Measurements from ENCODE around the gene IDH2.
"Not testable (repeated sequence)": the region's sequence is repeated elsewhere in the genome, so short reads cannot be mapped to it uniquely, and the experiment has no call there.

Gene IDH2
- total RNA-seq, result 123 to 266 (median 176) reads per million in 17 experiments

DNA sequence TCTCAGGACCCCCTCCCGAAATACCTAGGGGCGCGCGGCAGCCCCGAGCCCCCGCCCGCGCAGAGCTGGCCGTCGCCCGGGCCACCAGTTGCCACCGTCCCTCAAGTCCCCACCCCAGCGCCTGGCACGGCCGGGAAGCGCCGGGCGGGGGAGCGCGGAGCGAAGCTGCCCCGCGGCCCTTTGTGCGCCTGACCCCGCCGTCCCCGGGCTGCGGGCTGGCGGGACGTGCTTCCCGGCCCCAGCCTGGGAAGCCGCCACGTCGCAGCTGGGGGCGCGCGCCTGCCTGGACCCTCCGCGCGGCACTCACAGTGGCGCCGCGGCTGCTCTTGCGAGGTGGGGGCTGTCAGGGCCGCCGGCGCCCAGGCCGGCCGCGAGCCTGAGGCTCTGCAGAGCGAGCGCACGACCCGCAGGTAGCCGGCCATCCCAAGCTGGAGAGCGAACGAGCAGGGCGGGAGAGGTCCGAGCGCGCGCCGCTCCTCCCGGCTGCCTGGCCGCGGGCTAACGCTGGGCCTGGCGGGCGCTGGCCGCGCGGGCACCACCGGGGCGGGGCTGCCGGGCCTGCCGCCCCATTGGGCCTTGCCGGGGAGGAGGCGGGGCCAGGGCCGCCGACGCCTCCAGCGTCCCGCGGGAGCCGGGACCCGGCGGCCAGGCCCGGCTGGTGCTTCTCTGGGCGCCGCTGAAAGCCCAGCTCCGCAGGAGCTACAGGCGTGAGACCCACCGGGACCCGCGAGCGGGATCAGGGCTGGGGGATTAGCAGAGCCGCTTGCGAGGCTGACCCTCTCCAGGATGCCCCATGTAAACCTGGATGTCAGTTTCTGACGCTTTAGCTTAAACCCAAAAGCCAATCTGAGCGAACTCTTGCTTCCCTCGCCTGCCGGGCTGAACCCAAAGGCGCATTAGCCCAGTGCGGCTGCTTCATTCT, at the start of gene IDH2:
IDH2 (minus strand) TSS at position 500 of the 922 bp plus-strand sequence; CDS start at position 422, 78 bp downstream.
- peak; percentile 93 to 97 (median 95) for DNase-seq

- DNase-seq, result not testable (repeated sequence)
Measured at GRCh38 chr15:90150551-90150950, 48.3 kb upstream of the IDH2 start.

DNA sequence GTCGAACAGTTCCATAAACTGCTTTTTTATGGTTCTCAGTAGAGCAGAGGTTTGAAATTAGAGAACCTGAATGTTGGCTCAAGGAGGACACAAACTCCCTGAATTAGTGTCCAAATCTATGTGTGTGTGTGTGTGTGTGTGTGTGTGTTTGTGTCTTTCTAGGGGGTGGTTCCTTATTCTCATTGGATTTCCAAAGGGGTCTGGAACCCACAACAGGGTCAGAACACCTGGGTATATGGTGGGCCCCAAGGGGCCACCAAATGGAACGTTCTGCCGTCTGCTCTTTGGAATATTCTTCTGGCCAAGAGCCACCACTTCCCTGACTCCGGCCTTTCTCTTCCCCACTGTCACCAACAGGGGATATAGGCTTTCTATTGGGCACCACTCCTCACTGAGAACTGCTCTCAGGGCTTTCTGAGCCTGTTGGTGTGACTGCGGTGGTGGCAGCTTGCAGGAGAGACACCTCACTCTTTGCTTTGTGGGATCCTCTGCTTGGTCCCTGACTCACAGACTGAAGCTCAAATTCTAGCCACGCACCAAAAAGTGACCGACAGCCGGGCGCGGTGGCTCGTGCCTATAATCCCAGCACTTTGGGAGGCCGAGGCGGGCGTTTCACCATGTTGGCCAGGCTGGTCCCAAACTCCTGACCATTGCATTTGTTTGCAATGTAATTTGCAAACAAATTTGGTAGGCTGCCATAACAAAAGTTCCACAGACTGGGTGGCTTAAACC, 47.5 kb upstream of the IDH2 start:
- no peak for DNase-seq

GRCh38 chr15:90146198-90146761, 44.0 kb upstream of the IDH2 start:
- not testable (repeated sequence) for DNase-seq

GRCh38 chr15:90145761-90146160, 43.5 kb upstream of the IDH2 start:
- no peak for DNase-seq

GRCh38 chr15:90145259-90145658, 43.0 kb upstream of the IDH2 start:
- no peak for DNase-seq

- peak; percentile 27 to 62 (median 41) for DNase-seq
Measured at GRCh38 chr15:90143166-90143655, 40.9 kb upstream of the IDH2 start.

DNA sequence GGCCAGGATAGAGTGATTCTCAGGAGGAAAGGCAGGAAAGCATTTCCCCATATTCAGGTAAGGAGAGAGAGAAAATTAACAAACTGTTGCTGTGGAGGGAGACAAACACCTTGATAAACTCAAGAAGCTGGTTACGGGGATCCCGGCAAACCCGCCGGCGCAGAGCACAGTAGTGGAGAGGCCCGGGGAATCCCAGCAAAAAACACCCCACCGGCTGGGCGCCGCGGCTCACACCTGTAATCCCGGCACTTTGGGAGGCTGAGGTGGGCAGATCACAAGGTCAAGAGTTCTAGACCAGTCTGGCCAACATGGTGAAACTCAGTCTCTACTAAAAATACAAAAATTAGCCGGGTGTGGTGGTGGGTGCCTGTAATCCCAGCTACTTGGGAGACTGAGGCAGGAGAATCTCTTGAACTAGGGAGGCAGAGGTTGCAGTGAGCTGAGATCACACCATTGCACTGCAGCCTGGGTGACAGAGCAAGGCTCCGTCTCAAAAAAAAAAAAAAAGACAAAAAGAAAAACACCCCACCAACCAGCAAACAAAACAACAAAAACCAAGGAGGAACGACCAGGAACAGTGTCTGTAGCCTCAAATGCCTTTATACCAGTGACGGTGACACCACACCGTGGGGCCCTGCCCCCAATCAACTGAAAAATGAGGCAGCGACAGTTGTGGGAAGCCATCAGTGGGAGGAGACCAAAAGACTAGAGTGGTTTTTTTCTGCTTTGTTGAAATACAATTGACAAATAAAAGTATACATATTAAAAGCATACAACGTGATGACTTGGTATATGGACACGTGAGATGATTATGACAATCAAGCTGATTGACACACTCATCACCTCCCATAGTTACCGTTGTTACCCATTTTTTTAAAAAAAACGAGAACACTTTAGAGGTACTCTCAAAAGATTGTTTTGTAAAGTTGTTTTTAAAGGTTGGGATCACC, 40.2 kb upstream of the IDH2 start:
- peak; percentile 48 to 76 (median 60) for DNase-seq

GRCh38 chr15:90141646-90142045, 39.4 kb upstream of the IDH2 start:
- DNase-seq, result peak; percentile 59 to 78 (median 76)

DNA sequence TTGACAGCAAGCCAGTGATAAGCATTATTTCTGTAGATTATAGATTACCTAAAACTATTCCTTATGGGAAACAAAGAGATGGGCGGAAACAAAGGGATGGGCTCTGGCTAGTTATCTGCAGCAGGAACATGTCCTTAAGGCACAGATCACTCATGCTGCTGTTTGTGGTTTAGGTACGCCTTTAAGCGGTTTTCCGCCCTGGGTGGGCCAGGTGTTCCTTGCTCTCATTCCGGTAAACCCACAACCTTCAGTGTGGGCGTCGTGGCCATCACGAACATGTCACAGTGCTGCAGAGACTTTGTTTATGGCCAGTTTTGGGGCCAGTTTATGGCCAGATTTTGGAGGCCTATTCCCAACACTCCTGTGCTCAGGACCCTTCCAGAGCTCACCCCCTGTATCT, 37.3 kb upstream of the IDH2 start:
- DNase-seq, result not testable (repeated sequence)

GRCh38 chr15:90138071-90138833, 36.0 kb upstream of the IDH2 start:
- DNase-seq, result no peak

- no peak for DNase-seq
Measured at GRCh38 chr15:90132437-90132836, 30.2 kb upstream of the IDH2 start.

GRCh38 chr15:90131848-90132247, 29.6 kb upstream of the IDH2 start:
- no peak for DNase-seq

DNA sequence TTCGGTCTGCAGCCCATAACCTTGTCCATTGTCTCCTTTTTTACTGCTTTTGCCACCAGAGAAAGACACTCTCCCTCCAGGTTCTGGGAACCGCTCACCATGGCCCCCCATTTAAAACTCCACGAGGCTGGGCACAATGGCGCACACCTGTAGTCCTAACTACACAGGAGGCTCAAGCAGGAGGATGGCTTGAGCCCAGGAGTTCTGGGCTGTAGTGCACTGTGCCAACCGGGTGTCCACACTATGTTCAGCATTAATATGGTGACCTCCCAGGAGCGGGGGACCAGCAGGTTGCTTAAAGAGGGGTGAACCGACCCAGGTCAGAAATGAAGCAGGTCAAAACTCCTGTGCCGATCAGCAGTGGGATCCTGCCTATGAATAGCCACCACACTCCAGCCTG, 28.0 kb upstream of the IDH2 start:
- DNase-seq, result no peak

DNA sequence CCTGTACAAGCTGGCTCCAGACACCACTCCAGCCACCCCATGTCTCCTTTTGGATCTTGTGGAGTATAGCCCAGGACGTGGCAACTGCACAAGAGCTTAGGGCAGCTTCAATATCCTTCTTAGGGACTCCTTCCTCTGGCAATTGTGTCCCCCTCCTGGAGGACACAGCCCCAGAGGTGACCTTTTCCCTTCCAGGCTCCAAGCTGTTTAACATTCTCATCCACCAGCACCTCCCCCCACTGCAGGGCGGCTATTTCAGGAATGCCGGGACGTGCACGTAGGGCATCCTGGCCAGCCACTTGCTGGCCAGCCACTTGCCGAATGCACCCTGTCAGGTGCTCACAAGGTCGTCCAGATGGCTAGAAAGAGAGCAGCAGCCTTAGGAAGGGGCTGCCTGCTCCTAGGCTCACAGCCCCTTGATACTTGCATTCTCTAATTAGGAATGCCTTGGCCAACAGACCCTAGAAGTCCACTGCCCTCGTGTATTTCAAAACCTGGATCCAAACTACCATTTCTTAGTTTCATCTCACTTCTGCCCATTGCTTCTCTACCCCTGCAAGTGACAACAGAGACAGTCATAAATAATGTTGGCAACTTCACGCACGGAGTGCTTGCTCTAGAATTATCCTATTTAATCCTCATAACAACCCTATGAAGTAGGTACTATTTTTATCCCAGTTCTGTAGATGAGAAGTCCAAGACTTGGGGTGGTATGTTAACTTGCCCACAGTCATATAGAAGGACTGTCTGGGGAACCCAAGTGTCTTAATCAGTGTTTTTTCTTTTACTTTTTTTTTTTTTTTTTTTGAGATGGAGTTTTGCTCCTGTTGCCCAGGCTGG, 24.5 kb upstream of the IDH2 start:
- no peak for DNase-seq

- no peak for DNase-seq
Measured at GRCh38 chr15:90126022-90126421, 23.8 kb upstream of the IDH2 start.

- DNase-seq, result no peak
Measured at GRCh38 chr15:90124507-90124906, 22.2 kb upstream of the IDH2 start.

DNA sequence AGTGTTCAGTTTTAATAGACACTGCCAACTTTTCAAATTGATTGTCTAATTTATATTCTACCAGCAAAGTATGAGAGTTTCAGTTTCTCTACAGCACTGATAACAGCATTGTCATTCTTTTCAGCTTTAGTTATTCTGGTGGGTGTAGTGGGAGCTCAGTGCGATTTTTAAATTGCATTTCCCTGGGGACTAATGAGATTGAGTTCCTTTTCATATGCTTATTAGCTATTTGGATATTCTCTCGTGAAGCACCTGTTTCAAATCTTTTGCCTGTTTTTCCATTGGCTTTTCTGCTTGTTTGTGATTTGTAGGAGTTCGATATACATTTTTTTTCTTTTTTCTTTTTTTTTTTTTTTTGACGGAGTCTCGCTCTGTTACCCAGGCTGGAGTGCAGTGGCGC, 18.8 kb upstream of the IDH2 start:
- no peak for DNase-seq

DNA sequence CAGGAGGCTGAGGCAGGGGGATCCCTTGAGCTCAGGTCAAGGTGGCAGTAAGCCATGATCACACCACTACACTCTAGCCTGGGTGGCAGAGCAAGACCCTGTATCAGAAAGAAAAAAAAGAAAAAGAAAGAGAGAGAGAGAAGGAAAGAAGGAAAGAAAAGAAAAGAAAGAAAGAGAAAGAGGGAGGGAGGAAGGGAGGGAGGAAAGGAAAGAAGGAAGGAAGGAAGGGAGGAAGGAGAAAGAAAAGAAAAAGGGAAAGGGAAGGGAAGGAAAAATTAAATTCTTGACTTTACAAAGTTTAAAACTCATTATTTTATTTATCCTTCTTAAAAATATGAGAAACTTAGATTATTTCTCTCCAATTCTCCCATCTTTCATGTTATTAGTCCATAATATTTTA, 17.1 kb upstream of the IDH2 start:
- DNase-seq, result no peak

DNA sequence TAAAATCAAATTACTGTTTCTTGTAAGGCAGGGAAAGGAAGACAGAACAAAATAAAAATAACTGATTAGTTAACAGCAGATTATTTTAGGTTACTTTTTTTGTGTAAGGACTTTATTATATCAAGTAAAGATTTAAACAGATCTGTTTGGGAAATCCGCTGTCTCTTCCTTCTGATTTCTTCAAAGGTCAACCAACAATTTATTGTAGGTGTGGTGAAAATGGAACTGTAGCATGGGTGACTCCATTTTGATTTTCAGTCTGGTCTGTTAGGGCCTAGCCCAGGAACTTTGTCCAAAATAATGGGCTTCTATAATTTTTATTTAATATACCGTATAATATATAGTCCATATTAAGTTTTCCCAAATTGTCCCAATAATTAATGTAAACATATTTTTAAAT, 13.5 kb upstream of the IDH2 start:
- DNase-seq, result no peak
